Ascending aorta (tissue), 2 donors: ENCODE measurements around the gene TMEM54. TPM values are rescaled to one million over a fixed set of nuclear protein-coding genes. Genes with fewer than 3 reads are reported as not detected.

Experiments
- DNase-seq, 2 donors: peaks; one replicate each; pipeline ENCODE4 v3.0.0-alpha.2; 2019; ENCODE audit warnings: low spot score in 2 of 2
- H3K27ac ChIP-seq, 2 donors: fragments of 200-600 bp; sonication (generic); one replicate each; pipeline ENCODE4 v1.5.1; 2016 to 2017; ENCODE audit warnings: mild to moderate bottlenecking in 1 of 2
- H3K27me3 ChIP-seq: fragments of 200-600 bp; sonication (generic); one replicate; pipeline ENCODE4 v1.5.1; 2017
- H3K36me3 ChIP-seq, 2 donors: fragments of 200-600 bp; sonication (generic); one replicate each; pipeline ENCODE4 v1.5.1; 2016
- H3K4me1 ChIP-seq, 2 donors: fragments of 200-600 bp; sonication (generic); one replicate each; pipeline ENCODE4 v1.5.1; 2016 to 2017; ENCODE audit warnings: mild to moderate bottlenecking in 1 of 2
- H3K4me3 ChIP-seq, 2 donors: fragments of 200-600 bp; sonication (generic); one replicate each; pipeline ENCODE4 v1.5.1; 2016 to 2017; ENCODE audit warnings: mild to moderate bottlenecking in 1 of 2
- H3K9me3 ChIP-seq, 2 donors: fragments of 200-600 bp; sonication (generic); one replicate each; pipeline ENCODE4 v1.5.1; 2016
- CTCF ChIP-seq, 3 experiments: fragments of 200-600 bp in 2 of 3; fragments of 450-650 bp in 1 of 3; sonication (generic) in 2 of 3; IDR thresholded peaks; one replicate each; pipeline ENCODE4 v1.5.1; 2016 to 2019; ENCODE audit warnings: antibody characterized with exemption in 3 of 3, mild to moderate bottlenecking in 1 of 3, moderate library complexity in 1 of 3
- intact Hi-C: fragments of 100-400 bp; cut with DNase I; formaldehyde crosslinking; loops from one replicate; pipeline ENCODE4 v1.15.1; 2023
- total RNA-seq: library from RNA; depleted of rRNA; stranded (reverse); fragments of >200 nt; gene quantifications from one replicate; pipeline ENCODE4 v1.1.0, GENCODE V29; 2016

TMEM54 gene
- total RNA-seq, 1 donor from 2014 or later = 60.9 TPM

GRCh38 chr1:32883338-32884031, 17.7 kb downstream of the TMEM54 start:
- no peak overlapping the region for H3K27ac ChIP-seq
- H3K4me1 ChIP-seq = peaks cover 10 to 13% of the 10 kb centered on the region in 2 donors
- no peaks in the 10 kb centered on the region for H3K9me3 ChIP-seq
- TF ChIP-seq CTCF (IDR thresholded peaks at IDR 0.05) = no peak
- H3K4me3 ChIP-seq = no peak overlapping the region
- H3K27me3 ChIP-seq = no peaks in the 10 kb centered on the region
- DNase-seq = no peak
- no peaks in the 10 kb centered on the region for H3K36me3 ChIP-seq
- intact Hi-C loops = loop anchor here (5.0 kb wide), 1 partner anchor 199 kb away; the partner anchor contains the start of gene AZIN2

GRCh38 chr1:32881871-32882850, 19.0 kb downstream of the TMEM54 start:
- H3K4me3 ChIP-seq = peak overlapping the region in 1 of 2 donors; percentile 52
- H3K4me1 ChIP-seq = peaks cover 10 to 13% of the 10 kb centered on the region in 2 donors
- no peak for TF ChIP-seq CTCF (IDR thresholded peaks at IDR 0.05)
- H3K36me3 ChIP-seq = no peaks in the 10 kb centered on the region
- H3K27ac ChIP-seq = peak overlapping the region in 1 of 2 donors; percentile 23
- intact Hi-C loops = loop anchor here (5.0 kb wide), 1 partner anchor 200 kb away; the partner anchor contains the start of gene AZIN2
- no peaks in the 10 kb centered on the region for H3K9me3 ChIP-seq
- H3K27me3 ChIP-seq = no peaks in the 10 kb centered on the region
- DNase-seq = no peak

GRCh38 chr1:32881291-32881690, 19.9 kb downstream of the TMEM54 start:
- no peaks in the 10 kb centered on the region for H3K36me3 ChIP-seq
- H3K4me3 ChIP-seq = no peak overlapping the region
- intact Hi-C loops = loop anchor here (5.0 kb wide), 1 partner anchor 201 kb away; the partner anchor contains the start of gene AZIN2
- TF ChIP-seq CTCF (IDR thresholded peaks at IDR 0.05) = no peak
- no peak overlapping the region for H3K27ac ChIP-seq
- DNase-seq = no peak
- no peaks in the 10 kb centered on the region for H3K27me3 ChIP-seq
- no peaks in the 10 kb centered on the region for H3K9me3 ChIP-seq
- peaks cover 10 to 12% of the 10 kb centered on the region in 2 donors for H3K4me1 ChIP-seq

GRCh38 chr1:32878637-32879041, 22.6 kb downstream of the TMEM54 start:
- Histone ChIP-seq H3K4me1 (peaks cover 9 to 10% of the 10 kb centered on the region in 2 donors), H3K27me3 (no peaks in the 10 kb centered on the region), H3K9me3 (no peaks in the 10 kb centered on the region), H3K36me3 (no peaks in the 10 kb centered on the region), H3K27ac (no peak overlapping the region), H3K4me3 (no peak overlapping the region)
- DNase-seq = no peak
- intact Hi-C loops = no loop called here
- TF ChIP-seq CTCF (IDR thresholded peaks at IDR 0.05) = no peak

GRCh38 chr1:32878183-32878582, 23.0 kb downstream of the TMEM54 start:
- intact Hi-C loops = no loop called here
- DNase-seq = no peak

More at GRCh38 chr1:32878183-32878582, 23.0 kb downstream of the TMEM54 start:
- Histone ChIP-seq H3K9me3 (no peaks in the 10 kb centered on the region), H3K27ac (no peak overlapping the region), H3K36me3 (no peaks in the 10 kb centered on the region), H3K4me1 (peaks cover 9 to 10% of the 10 kb centered on the region in 2 donors), H3K4me3 (no peak overlapping the region), H3K27me3 (no peaks in the 10 kb centered on the region)
- TF ChIP-seq CTCF (IDR thresholded peaks at IDR 0.05) = no peak
